ENCODE results near the gene MYDGF. TPM values are rescaled to one million over a fixed set of nuclear protein-coding genes. Genes with fewer than 3 reads are reported as not detected.
"Not testable (repeated sequence)": the region's sequence is repeated elsewhere in the genome, so short reads cannot be mapped to it uniquely, and the experiment has no call there.

Gene MYDGF
- total RNA-seq, 1 donor from 2014 or later: 58.3 TPM

GRCh38 chr19:4699826-4700692, 29.9 kb upstream of the MYDGF start:
- DNase-seq (ENCODE audit: low spot score): no peak

DNA sequence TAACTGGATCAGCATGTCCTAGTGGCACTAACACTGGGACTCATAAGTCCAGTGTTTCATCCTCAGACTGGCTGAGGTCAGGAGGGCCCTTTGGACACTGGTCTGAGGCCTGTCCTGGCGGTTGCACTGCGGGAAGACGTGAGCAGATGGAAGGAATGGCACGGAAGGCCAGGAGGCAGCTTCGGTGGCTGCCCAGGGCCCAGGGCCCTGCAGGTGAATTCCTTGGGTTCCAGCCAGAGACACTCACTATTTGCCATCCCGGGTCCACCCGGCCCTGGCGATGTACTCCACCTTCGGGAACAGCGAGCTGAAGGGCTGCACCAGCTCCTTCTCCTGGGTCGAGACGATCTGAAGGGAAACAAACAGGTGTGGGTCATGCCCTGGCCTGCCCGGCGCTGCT, 27.2 kb upstream of the MYDGF start:
- DNase-seq (ENCODE audit: low spot score): no peak

DNA sequence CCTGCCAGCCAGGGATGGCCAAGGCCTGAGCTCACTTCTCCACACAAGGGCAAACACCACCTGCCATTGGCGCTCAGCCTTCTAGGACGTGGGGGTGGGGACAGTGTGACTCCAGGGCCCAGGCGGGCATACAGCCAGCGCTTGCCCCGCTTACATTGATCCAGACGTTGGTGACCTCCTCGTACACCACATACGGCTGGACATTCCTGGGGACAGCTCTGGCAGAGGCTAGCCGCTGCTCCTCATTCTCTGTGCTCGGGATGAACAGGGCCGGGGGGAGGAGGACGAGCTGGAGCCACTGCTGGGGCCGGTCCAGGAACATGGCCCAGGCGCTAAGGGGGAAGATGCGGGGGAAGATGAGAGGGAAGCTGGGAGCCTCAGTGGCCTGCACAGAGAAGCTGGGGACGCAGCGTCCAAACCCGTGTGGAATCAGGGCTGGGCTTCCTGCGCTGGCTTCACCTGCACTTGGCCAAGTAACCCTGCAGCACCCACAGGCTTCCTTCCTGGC, 25.1 kb upstream of the MYDGF start:
- DNase-seq (ENCODE audit: low spot score): no peak

DNA sequence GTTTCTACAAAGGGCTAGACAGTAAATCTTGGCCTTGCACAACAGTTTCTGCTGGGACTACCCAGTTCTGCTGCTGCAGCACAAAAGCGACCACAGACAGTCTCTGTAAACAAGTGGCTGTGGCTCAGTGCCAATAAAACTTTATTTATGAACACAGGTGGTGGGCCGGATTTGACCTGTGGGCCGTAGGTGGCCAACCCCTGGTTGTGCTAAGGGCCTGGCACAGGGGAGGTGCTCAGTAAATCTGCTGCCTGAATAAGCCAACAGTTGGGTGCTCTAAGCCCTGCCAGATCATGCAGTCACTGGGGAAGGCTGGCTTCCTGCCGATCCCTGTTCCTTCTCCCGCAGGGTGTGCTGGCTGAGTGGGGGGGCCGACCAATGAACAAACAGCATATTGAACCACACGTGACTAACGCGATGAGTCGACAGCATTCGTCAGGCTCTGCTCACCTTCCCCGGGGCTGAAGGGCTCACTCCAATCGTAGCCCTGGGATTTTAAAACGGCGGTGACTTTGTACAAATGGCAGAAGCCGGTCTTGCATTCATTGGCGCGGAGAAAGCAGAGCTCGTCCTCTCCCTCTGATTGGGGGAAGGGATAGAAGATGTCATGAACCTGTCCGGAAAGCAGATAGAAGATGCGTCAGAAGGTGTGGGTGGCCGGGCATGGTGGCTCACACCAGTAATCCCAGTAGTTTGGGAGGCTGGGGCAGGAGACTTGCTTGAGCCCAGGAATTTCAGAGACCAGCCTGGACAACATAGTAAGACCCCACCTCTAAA, 24.3 kb upstream of the MYDGF start:
- no peak for DNase-seq (ENCODE audit: low spot score)

- DNase-seq (ENCODE audit: low spot score): no peak
Measured at GRCh38 chr19:4693471-4694121, 23.5 kb upstream of the MYDGF start.

DNA sequence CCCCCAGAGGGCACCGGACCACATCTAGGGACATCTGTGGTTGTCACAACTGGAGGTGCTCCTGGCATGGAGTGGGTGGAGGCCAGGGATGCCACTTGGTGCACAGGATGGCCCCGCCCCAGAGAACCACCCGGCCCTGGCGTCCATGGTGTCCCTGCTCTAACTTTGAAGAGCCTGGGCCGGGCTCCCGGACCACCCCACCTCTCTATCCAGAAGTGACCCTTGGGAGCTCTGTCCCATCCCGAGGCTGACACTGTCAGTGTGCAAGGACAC, 22.9 kb upstream of the MYDGF start:
- DNase-seq (ENCODE audit: low spot score): no peak

GRCh38 chr19:4692251-4693077, 22.3 kb upstream of the MYDGF start:
- no peak for DNase-seq (ENCODE audit: low spot score)

DNA sequence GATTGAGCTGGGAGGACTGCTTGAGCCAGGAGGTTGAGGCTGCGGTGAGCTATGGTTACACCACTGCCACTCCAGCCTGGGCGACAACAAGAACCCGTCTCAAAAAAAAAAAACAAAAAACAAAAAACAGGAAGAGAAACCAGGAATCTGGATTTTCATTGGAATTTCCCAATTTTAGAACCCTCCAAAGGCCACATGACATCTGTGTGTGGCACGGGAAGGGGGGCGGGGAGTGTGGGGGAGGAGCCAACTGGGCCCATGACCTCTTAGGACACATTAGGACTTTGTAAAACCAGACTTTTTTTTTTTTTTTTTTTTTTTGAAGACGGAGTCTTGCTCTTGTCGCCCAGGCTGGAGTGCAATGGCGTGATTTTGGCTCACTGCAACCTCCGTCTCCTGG, 21.2 kb upstream of the MYDGF start:
- no peak for DNase-seq (ENCODE audit: low spot score)

- no peak for DNase-seq (ENCODE audit: low spot score)
Measured at GRCh38 chr19:4690361-4690760, 20.2 kb upstream of the MYDGF start.

DNA sequence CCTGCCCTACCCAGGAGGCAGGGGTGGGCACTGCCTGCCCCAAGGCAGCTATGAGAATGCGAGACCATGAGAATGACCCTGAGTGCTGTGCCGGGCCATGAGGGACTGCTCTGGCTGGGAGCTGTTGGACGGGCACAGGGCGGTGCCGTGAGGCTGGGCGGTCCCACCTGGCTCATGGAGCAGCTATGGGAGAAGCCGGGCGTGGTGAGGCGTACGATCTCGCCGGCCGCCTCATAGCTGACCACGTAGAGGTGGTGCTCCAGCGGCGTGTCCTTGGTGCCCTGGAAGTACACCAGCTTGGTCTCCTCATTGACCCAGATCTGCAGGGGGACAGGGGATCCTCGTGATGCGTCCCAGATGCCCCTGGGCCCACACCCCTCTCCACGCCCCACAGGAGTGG, 19.3 kb upstream of the MYDGF start:
- DNase-seq (ENCODE audit: low spot score): no peak

DNA sequence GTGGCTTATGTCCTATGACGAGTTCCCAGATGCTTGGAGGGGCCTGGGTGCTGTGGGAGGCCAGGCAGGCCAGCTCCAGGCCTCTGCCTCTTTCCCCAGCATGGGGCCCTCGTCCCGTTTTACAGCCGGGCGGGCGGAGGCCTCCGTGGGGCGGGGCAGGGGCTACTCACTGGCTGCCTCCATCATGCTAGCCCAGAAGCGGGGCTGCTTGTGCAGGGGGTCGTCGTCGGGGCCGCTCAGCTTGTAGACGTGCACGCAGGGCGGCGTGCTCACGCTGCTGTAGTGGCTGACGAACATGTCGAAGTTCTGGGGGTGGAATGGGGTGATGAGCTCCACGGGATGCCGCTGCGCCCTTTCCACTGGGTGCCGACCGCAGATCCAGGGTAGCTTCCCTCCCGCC, 18.4 kb upstream of the MYDGF start:
- no peak for DNase-seq (ENCODE audit: low spot score)

DNA sequence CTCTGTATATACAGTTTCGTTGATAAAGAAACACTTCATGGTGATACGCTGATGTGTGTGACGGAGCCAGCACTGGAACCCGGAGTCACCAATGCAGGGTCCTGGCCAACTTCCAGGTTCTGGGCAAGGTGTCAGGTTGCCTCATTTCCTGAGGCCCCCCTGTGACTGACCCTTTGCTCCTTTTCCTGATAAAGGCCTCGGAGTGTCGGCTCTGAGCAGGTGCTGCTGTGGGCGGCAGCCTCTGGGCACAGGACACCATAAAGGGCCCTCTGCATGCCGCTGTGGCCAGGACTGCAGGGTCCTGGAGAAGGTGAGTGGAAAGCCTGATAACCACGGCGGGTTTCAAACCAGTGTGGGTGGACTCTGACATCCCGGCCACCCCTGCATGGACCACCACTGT, 17.3 kb upstream of the MYDGF start:
- DNase-seq (ENCODE audit: low spot score): no peak

DNA sequence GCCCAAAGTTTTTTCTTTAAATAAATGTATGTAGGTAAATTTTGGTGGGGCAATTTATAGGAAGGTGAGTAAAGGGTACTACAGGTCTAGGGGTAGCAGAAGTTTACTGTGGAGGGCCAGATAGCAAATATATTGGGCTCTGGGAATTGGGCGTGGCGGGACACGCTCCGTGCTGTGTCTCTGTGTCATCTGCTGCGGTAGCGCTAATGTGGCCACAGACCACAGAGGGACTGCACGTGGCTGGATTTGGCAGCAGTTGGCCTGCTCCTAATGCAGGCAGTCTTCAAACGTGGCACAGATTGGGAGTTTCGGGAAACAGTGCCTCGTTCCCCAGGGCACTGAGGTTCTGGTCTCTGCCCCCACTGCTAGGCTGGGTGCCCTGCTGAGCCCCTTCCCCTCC, 16.6 kb upstream of the MYDGF start:
- DNase-seq (ENCODE audit: low spot score): no peak

DNA sequence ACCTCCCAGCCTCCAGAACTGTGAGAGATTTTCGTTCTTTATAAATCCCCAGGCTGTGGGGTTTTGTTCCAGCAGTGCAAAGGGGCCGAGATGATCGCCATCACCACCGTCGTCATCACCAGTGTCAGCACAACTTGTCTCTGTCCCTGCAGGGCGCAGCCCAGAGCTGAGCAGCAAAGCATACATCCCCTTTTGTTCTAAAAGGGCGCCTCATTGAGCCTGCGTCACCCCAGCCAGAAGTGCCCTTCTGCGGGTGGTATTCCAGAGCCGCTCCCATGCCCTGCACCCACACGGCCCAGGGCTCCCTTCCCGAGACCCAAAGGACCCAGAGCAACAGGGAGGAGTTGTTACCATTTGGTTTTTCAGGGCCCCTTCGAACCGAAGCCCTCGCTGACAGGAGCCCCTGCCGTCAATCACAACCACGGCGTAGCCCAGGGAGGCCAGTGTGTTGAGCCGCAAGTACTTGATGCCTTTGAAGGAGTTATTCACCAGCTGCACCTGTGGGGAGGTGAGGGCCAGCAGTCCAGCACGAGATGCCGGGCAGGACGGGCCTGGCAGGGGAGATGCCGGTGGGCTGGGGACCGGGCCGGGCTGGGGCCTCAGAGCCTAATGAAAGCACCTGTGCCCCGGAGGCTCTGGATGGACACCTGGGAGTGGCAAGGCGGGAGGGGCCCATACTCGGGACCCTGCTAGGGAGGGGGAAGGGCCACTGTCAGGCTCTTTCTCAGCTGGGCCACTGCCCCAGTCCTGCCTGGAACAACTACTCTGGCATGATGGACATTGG, 14.4 kb upstream of the MYDGF start:
- no peak for DNase-seq (ENCODE audit: low spot score)

DNA sequence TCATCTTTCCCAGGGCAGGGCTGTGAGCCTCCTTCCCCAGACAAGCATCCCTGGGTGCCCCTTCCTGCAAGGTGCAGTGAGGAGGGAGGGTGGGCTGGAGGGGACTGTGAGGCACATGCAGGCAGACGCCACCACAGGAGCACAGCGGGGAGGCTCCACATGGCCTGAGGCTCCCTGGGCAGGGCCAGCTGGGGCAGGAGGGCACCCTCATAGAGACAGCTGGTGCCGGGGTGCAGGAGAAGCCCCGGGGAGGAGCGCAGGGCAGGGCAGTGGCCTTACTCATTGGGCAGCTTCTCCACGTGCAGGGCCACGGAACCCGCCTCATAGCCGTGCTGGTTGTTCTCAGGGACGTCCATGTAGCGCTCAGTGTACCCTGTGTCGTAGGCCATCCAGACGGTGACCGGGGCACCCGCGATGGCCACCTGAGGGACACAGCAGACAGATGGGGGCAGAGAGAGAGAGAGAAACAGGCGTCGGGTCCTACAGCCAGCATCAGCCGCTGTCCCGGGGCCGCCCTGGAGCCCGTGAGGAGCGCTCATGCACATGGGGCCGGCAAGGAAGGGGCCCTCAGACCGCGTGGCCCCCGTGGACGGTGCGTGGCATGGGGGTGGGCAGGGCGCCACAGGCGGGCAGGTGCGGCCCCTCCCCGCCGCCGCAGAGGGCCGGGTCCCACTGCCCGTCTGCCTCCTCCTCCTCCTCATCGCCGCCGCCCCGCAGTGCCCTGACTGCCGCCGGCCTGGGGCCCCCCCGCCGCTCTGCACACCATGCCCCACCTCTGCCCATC, 12.5 kb upstream of the MYDGF start:
- no peak for DNase-seq (ENCODE audit: low spot score)

GRCh38 chr19:4680021-4680420, 9.9 kb upstream of the MYDGF start:
- DNase-seq (ENCODE audit: low spot score): not testable (repeated sequence)

GRCh38 chr19:4678881-4679790, 9.0 kb upstream of the MYDGF start:
- no peak for DNase-seq (ENCODE audit: low spot score)

DNA sequence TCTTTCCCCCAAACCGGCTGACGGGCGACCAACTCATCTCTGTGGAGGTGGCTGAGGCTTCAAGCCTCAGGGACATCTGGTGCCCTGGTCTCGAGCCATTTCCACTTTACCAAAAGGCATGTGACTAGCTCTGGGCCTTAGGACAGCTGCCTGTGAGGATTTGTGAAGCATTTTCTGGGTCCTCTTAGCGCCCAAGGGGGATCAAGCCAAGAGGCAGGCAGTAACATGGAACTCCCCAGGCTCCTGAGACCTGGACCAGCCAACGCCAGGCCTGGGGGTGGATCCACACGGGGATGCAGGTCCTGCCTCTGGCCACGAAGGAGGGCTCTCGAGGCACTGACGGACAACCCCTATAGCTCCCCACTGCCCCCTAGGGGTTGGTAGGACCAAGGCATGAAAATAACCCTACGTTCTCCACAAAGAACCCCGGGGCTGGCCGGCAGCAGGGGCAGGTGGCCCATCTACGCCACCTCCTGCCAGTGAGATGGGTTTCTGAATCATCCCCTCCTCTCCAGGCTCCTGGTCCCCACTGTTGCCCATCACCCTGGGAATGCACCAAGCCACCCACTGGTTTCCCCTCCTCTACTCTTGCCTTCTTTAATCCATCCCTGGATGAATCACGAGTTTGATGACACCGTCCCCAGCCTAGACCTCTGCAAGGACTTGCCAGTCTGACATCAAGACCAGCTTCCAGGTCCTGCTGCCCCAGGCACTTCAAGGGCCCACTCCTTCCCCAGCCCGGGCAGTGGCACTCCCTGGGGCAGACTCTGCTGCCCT, 7.0 kb upstream of the MYDGF start:
- DNase-seq (ENCODE audit: low spot score): no peak
